ENCODE data around the gene RGPD4.

DNA sequence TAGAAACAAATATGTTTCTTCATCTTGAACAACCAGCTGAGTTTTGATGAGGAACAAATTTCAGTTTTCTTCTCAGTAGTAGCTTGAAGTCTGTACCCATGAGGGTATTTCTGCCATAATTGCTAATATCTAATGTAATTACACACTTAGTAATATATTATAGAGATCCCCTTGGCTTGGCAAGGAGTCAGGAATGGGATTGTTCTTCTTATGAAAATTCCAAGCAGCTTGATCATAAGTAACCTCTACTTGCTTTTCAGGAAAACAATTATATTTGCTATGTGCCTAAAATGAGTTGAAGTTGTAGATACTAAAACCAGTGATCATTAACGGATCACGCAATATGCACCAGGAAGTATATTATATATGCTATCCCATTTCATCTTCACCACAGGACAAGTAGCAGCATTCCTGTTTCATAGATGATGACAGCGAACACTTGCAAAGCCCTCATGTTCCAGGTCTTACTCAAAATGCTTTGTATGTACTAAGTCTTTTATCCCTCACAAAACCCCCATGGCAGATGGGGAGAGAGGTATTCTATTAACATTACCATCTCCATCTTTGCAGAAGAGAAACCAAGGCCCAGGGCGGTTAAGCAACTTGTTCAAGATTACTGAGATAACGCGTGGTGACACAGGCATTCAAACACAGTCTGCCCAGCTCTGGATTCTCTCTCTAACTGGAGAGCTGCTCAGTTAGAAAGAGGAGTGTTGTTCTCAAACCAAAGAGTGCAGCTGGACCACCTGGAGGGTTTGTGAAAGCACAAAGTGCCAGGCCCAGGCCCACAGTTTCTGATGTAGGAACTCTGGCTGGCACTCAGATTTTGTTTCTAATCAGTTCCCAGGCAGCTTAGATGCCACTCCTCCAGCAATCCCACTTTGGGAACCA lies 21.8 kb upstream of the RGPD4 start:
- TF ChIP-seq, protein P1, sequence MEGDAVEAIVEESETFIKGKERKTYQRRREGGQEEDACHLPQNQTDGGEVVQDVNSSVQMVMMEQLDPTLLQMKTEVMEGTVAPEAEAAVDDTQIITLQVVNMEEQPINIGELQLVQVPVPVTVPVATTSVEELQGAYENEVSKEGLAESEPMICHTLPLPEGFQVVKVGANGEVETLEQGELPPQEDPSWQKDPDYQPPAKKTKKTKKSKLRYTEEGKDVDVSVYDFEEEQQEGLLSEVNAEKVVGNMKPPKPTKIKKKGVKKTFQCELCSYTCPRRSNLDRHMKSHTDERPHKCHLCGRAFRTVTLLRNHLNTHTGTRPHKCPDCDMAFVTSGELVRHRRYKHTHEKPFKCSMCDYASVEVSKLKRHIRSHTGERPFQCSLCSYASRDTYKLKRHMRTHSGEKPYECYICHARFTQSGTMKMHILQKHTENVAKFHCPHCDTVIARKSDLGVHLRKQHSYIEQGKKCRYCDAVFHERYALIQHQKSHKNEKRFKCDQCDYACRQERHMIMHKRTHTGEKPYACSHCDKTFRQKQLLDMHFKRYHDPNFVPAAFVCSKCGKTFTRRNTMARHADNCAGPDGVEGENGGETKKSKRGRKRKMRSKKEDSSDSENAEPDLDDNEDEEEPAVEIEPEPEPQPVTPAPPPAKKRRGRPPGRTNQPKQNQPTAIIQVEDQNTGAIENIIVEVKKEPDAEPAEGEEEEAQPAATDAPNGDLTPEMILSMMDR (IDR thresholded peaks at IDR 0.05): no peak
- no peak for TF ChIP-seq POLR2A (IDR thresholded peaks at IDR 0.05)
